T-helper 2 cell treated with Interferon-gamma antibody and Interleukin-4, amounts not matched to agents 100 ng/mL and 5 ng/mL, for 36 hours (primary cell): ENCODE measurements around the gene AGBL5. TPM values are rescaled to one million over a fixed set of nuclear protein-coding genes. Genes with fewer than 3 reads are reported as not detected.

Source experiments
- intact Hi-C: fragments of 100-400 bp; cut with micrococcal nuclease; formaldehyde crosslinking; loops from one replicate; pipeline ENCODE4 v1.15.1; 2023
- total RNA-seq: library from RNA; stranded (reverse); gene quantifications from 2 replicates; pipeline ENCODE4 v1.2.3, GENCODE V29; 2022

Gene AGBL5
- total RNA-seq, 1 donor from 2014 or later = 13.6 TPM

DNA sequence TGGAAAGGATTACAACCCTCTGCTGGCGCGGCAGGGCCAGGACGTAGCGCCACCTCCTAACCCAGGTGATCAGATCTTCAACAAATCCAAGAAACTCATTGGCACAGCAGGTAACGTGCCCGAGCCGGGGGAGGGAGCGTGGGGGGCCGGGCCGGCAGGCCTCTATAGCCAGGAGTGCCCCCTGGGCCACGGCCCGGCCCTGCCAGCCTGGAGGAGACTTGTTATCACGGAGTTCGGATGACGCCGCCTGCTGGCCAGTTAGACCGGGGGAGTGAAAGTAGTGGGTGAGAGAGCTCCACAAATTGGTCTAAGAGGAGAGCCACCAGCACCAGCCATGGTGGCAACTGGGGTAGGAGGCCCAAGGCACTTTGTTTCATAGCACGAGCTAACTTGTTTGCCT lies 27.3 kb upstream of the AGBL5 start:
- intact Hi-C loops = no loop called here

- intact Hi-C loops = no loop called here
These were observed 26.7 kb upstream of the AGBL5 start for GRCh38 chr2:27024812-27025211.

DNA sequence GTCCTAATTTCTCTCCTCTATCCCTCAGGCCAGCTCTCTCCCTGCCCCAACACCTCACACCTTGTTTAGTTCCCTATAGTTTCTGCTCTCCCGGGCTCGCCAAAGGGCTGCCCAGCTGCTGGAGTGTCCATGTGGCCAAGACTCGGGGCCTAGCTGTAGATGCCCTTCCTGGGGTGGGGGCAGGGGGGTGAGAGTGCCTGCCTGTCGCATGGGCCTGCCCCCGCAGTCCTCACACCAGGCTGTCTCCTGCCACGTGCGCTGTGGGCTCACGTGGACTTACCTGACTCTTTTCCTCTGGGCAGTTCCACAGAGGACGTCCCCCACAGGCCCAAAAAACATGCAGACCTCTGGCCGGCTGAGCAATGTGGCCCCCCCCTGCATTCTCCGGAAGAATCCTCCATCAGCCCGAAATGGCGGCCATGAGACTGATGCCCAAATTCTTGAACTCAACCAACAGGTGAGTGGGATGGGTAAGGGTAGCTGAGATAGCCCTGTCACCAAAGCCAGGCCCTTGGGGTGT lies 26.1 kb upstream of the AGBL5 start:
- intact Hi-C loops = no loop called here

DNA sequence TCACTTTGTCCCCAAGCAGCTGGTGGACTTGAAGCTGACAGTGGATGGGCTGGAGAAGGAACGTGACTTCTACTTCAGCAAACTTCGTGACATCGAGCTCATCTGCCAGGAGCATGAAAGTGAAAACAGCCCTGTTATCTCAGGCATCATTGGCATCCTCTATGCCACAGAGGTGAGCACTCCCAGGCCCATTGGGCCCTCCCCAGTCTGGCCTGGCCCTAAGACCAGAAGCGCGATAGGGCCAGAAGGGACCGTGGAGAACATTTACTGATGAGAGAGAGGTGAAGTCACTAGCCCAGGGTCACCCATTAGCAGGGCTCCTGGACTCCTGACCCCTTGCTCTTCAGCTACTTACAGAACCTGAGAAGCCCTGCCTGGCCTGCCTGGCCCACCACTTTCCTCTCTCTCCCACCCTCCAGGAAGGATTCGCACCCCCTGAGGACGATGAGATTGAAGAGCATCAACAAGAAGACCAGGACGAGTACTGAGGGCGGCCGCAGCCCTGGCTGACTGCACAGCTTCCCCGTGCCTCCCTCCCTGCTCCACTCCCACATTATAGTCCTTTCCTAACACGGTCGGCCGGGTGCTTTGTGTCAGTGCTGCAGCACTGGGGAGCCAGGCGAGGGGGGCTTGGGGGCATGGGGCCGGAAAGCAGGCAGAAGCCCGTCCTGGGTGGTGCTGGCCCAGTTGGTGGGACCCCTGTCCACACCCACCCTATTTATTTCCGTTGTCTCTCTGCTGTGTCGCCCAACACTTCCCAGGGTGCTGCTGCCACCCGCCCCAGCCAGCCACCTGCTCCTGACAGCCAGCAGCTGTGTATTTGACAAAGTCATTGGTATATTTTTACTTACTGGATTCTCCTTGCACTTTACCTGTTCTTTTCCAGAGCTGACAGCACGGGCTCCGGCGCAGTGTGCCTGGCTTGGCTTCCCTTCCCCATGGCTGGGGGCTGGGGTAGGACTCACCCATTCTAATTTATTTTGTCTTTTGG lies 25.3 kb upstream of the AGBL5 start:
- intact Hi-C loops = no loop called here

- intact Hi-C loops = no loop called here
These were observed 24.2 kb upstream of the AGBL5 start for GRCh38 chr2:27027211-27027651.

- intact Hi-C loops = no loop called here
These were observed 22.4 kb upstream of the AGBL5 start for GRCh38 chr2:27029051-27029450.

DNA sequence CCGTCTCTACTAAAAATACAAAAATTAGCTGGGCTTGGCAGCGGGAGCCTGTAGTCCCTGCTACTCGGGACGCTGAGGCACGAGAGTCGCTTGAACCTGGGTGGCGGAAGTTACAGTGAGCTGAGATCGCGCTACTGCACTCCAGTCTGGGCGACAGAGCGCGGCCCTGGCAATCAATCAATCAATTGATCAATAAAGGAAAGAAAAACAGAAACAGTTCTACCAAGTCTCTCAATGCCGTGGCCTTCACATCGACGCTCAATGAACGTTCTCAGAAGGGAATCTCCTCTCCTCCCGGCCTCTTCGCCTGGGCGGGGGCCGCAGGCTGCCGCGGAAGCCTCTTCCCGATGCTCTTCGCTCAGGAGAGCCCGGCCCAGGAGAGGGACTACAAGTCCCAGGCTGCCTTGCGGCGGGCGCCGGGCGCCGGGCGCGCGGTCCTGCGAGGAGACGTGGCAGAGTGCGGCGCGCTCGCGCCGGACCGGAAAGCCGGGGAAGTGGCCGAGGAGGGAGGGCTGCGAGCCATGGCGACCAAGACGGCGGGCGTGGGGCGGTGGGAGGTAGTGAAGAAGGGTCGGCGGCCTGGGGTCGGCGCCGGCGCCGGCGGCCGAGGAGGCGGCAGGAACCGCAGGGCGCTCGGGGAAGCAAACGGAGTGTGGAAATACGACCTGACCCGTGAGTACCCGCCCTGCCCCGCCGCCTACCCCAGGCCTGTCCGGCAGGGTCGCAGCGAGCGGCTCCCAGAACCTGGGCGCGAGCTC lies 18.8 kb upstream of the AGBL5 start, which contains the start of gene TMEM214:
TSS of gene TMEM214 (plus strand) at position 471 of the 758 bp plus-strand sequence. CDS start at position 522, 51 bp downstream.
- intact Hi-C loops = loop anchor here (1.0 to 2.0 kb wide), 4 partner anchors 18 to 246 kb away; partner anchors contain the start of genes CENPA and OST4

DNA sequence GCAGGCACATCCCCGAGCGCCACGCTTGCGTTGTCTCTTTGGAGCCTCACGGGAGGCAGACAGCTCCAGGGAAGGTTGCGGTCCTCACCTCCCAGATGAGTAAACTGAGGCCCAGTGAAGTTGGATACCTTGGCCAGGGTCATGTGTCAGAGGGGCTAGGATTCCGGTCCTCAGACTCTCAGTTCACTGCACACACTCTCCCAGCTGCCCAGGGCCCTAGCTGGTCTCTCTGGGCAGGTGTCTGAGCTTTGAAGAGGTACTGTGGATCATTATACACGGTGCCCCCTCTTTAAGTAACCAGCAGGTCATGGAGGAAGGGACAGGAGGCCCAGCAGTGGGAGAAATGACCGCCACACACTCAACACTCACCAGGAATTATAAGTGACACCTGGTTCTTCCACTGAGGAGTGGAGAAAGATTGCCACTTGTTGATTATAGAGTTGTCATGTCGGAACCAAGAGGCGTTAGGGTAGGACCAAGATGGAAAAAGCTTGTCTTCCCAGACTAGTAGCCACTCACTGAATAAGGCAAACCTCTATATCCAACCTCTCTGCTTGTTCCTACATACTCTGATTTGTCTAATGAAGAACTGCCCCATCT lies 18.1 kb upstream of the AGBL5 start:
- intact Hi-C loops = loop anchor here (2.0 kb wide), 1 partner anchor 247 kb away; the partner anchor contains the start of gene CENPA

DNA sequence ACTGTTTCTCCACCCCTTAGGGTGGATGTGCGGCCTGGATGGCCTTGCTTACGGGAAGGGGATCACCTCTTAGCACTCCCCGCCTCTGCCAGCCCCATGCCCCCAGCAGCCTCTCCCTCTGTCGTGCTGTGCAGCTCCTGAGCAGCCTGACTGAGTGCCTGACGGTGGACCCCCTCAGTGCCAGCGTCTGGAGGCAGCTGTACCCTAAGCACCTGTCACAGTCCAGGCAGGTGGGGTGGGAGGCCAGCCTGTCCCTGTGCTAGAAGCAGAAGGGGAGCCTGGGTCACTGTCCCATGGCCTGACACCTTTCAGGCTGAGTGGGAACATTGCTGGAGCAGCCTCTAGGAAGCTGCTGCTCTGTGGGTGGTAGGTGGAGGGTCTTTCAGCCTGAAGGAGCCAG lies 13.5 kb upstream of the AGBL5 start:
- intact Hi-C loops = no loop called here

GRCh38 chr2:27038631-27039339 lies 12.7 kb upstream of the AGBL5 start:
- intact Hi-C loops = no loop called here

DNA sequence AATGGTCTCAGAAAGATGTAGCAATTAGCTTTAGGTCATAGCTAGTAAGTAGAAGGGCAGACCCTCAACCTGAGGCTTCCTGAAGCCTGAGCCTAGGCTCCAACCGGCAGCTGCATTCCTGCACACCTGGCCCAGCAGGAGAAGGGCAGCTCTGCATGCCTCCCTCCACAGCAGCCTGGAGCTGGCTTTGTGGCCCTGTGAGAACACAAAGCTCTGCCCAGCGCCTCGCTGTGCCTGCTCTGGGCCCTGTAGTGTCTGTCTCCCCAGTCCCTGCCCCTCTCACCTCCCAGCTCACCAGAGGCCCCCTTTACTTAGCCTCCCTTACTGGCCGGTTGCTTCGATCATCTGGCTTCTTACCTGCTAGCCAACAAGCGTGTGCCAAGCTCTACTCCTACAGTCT lies 12.0 kb upstream of the AGBL5 start:
- intact Hi-C loops = no loop called here

GRCh38 chr2:27039871-27040270 lies 11.6 kb upstream of the AGBL5 start:
- intact Hi-C loops = no loop called here

DNA sequence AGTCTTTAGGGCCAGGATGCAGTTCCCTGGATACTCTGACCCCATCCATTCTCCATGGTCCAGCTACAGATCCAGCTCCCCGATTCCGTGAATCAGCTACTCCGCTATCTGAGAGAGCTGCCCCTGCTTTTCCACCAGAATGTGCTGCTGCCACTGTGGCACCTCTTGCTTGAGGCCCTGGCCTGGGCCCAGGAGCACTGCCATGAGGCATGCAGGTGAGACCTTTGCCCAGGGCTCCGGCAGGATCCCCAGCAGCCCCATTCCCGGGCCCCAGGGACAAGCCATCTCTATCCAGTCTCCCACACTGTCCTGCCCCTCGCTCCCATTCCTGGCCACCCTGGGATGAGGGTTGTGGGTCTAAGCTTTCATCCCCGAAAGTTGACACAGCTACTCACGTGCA lies 11.2 kb upstream of the AGBL5 start:
- intact Hi-C loops = no loop called here

- intact Hi-C loops = no loop called here
These were observed 9.7 kb upstream of the AGBL5 start for GRCh38 chr2:27041752-27042151.

DNA sequence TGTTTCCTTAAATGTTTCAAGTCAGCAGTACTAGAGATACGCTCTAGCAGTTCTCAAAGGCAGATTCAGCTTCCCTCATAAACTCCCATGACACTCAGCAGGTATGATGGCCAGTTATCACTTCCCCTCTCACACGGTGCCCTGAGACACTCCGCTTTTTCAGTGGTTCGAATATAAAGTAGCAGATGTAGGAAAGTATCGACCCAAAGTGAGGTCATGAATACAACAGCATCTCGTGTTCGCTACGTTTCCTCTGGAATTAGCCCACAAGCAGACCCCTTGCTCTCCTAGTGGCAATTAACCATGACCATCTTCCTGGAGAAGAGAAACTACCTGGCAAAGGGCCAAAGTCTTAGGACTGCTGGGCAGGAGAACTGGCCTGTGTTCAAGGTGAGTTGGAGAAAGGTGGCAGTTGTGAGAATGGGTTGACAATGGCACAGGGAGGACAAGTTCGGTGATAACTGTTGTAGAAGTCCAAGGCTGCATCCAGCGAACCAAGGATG lies 9.3 kb upstream of the AGBL5 start:
- intact Hi-C loops = no loop called here

- intact Hi-C loops = no loop called here
These were observed 8.4 kb upstream of the AGBL5 start for GRCh38 chr2:27042985-27043634.

GRCh38 chr2:27049422-27050280 lies 1.8 kb upstream of the AGBL5 start:
- intact Hi-C loops = loop anchor here (1.0 kb wide), 3 partner anchors 17 to 163 kb away; partner anchors contain the start of genes ATRAID, MAPRE3, SLC5A6 and TMEM214

GRCh38 chr2:27050281-27050995 lies 1.0 kb upstream of the AGBL5 start:
- intact Hi-C loops = loop anchor here (1.0 kb wide), 3 partner anchors 18 to 162 kb away; partner anchors contain the start of genes ATRAID, MAPRE3, SLC5A6 and TMEM214
